PFSK-1 (cell line): ENCODE data around the gene SKI.

Experiments used
- FOXP2 ChIP-seq: optimal IDR thresholded peaks from 2 replicates; pipeline ENCODE3; 2011; ENCODE audit warnings: borderline replicate concordance, control low read depth, inconsistent platforms; ENCODE audit not compliant: insufficient read depth; ENCODE audit errors: extremely low read length, extremely low read depth
- POLR2AphosphoS5 ChIP-seq: IDR thresholded peaks from 2 replicates; pipeline ENCODE4 v1.6.1; 2012; ENCODE audit warnings: low read depth, mild to moderate bottlenecking, control low read depth, low read length, moderate library complexity
- SIN3A ChIP-seq: IDR thresholded peaks from 2 replicates; pipeline ENCODE4 v1.6.1; 2012; ENCODE audit warnings: mild to moderate bottlenecking, low read length, moderate library complexity, borderline replicate concordance; ENCODE audit not compliant: insufficient read depth
- TAF1 ChIP-seq: IDR thresholded peaks from 2 replicates; pipeline ENCODE4 v1.6.1; 2012; ENCODE audit warnings: low read length, control low read depth, borderline replicate concordance; ENCODE audit not compliant: insufficient read depth
- TF ChIP-seq, protein P1 (sequence below), 2 experiments: IDR thresholded peaks; 2 replicates each; pipeline versions ENCODE4 v1.6.1 to v1.8.0; 2011 to 2012; ENCODE audit warnings: low read depth in 2 of 2, low read length in 2 of 2, control low read depth in 1 of 2, inconsistent platforms in 1 of 2, mild to moderate bottlenecking in 1 of 2, moderate library complexity in 1 of 2; ENCODE audit not compliant: insufficient read depth in 1 of 2

DNA sequence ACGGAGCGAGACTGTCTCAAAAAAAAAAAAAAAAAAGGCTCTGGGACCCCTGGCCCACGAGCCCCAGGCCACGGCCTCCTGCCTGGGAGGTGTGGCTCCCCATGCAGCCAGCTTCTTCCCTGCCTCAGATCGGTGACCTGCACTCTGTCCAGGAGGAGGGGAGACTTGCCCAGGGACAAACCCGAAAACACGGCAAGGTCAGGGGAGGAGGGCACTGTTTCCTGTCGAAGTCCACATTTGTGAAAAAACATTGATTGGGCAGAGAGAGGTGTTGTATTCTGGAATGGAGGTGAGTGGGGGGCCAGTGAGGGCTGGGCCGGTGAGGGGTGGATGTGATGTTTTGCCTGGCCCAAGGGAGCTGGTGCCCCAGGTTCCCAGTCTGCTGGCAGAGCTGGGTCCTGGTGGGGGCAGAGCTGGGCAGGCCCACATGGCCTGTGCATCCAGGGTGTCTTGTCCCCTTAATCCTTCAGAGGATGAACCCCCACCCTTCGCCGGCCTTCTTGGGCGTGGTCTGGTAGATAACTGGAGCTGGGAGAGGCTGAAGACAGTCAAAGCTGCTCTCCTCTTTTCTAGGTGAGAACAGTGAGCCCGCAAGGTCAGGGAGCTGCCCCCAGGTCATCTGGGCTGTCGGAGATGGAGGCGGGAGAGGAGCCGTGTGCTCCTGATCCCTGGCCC is 21.2 kb upstream of the SKI start:
- no peak for TF ChIP-seq SIN3A
- TF ChIP-seq POLR2AphosphoS5 = no peak
- no peak for TF ChIP-seq FOXP2
- TF ChIP-seq TAF1 = no peak
- TF ChIP-seq, protein P1, sequence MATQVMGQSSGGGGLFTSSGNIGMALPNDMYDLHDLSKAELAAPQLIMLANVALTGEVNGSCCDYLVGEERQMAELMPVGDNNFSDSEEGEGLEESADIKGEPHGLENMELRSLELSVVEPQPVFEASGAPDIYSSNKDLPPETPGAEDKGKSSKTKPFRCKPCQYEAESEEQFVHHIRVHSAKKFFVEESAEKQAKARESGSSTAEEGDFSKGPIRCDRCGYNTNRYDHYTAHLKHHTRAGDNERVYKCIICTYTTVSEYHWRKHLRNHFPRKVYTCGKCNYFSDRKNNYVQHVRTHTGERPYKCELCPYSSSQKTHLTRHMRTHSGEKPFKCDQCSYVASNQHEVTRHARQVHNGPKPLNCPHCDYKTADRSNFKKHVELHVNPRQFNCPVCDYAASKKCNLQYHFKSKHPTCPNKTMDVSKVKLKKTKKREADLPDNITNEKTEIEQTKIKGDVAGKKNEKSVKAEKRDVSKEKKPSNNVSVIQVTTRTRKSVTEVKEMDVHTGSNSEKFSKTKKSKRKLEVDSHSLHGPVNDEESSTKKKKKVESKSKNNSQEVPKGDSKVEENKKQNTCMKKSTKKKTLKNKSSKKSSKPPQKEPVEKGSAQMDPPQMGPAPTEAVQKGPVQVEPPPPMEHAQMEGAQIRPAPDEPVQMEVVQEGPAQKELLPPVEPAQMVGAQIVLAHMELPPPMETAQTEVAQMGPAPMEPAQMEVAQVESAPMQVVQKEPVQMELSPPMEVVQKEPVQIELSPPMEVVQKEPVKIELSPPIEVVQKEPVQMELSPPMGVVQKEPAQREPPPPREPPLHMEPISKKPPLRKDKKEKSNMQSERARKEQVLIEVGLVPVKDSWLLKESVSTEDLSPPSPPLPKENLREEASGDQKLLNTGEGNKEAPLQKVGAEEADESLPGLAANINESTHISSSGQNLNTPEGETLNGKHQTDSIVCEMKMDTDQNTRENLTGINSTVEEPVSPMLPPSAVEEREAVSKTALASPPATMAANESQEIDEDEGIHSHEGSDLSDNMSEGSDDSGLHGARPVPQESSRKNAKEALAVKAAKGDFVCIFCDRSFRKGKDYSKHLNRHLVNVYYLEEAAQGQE (IDR thresholded peaks at IDR 0.05; ENCODE audit: insufficient read depth in 1 of 2, low read depth in 2 of 2, low read length in 2 of 2) = no peak
